Right kidney (tissue), 1 donor: ENCODE results near the gene TMEM169.
"Not testable (repeated sequence)": the region's sequence is repeated elsewhere in the genome, so short reads cannot be mapped to it uniquely, and the experiment has no call there.

Source experiments
- DNase-seq: peaks from one replicate; pipeline ENCODE4 v3.0.0-alpha.2; 2016

Gene TMEM169

DNA sequence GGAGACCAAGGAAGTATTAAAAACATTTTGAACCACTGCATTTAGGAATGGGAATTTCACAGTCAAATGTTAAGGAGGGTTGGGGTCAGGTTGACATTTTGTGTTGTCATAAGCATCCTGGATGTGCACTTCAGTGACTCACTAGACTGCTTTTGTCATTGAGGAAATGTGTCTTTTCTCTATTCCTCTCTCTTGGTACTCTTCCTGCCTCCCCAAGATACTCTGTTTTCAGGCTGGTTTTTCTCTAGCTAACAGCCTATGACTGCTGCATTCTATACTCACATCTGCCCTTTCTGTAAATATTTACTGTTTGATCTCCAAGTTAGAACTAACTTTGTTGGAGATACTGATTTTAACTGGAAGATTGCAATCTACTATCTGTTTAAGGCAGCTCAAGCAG lies 50.9 kb downstream of the TMEM169 start:
- DNase-seq = no peak

GRCh38 chr2:216133397-216133796 lies 51.7 kb downstream of the TMEM169 start:
- no peak for DNase-seq

DNA sequence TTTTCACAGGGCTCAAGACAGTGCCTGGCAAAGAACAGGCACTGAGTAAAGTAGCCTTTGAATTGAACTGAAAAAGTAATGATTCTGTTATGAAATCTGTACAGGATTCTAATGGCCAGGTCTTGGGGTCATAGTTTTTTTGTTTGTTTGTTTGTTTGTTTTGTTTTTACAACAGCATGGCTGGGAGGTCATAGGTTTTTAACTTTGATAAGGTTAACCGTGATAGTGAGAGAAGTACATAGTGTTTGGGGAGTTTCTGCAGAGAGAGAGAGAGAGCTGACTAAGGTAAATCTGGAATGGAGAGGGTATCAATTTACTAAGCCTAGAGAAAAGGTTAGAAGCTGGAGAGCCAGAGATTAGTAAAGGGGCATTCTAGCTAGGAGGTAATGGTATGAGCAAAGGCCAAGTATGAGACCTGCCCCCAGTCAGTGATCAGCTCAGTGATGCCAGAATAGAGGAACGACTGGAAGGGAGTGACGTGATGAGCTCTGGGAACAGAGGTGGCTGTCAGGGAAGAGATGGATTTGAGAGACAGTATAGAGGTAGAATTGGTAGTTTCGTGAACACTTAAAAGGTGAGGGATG lies 53.3 kb downstream of the TMEM169 start:
- DNase-seq = no peak

DNA sequence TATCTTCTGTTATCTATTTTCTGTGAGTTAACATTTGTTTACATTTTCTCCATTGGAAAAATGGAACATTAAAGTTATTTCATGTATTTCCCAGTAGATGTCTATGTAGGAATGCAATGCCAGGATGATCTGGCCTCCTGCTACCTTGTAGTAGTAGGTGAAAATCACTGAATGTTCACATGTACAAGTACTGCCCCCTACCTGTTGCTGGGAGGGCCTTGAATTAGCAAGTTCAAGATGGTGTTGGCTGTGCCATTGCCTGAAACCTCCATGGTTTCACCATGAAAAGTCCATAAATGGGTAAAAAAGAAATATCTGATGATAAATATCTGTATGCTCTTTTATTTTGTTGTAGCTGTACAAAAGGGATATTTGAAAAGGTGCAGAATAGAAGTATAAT lies 58.2 kb downstream of the TMEM169 start:
- no peak for DNase-seq

GRCh38 chr2:216141516-216141915 lies 59.8 kb downstream of the TMEM169 start:
- DNase-seq = not testable (repeated sequence)

- DNase-seq = no peak
Measured at GRCh38 chr2:216142540-216142939, 60.8 kb downstream of the TMEM169 start.

DNA sequence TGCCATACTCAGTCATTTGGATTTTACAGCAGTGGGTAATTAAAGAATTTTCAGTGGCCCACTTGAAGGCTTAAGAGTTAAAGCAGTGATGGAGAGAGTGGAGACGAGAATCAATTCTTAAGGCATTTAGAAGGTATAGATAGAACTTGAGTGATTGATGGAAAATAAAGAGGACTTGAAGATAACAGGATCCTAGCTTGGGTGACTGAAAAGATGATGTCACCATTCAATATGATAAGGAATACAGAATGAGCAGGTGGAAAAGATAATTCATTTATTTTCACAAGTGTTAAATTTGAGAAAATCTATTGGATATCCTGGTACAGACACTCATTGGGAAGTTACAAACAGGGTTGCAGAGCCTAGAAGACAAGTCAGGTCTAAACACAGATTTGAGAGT lies 62.7 kb downstream of the TMEM169 start:
- DNase-seq = no peak

DNA sequence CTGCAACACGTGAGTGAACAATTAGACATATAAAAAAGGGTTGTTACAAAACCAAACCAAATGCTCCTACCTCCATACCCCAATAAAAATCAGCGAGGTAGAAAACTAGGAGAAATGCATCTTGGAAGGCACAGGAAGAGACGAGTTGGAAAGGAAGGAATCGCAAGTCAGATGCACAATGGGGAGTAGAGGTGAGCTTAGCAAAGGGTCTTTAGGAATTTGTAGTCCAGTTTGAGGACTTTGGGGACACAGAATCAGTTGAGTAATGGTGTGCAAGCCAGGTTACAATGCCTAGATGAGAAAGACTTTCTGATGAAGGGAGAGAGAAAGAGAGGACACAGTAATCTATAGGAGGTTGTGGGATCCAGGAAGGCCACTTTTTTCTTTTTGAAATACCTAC lies 63.1 kb downstream of the TMEM169 start:
- no peak for DNase-seq

DNA sequence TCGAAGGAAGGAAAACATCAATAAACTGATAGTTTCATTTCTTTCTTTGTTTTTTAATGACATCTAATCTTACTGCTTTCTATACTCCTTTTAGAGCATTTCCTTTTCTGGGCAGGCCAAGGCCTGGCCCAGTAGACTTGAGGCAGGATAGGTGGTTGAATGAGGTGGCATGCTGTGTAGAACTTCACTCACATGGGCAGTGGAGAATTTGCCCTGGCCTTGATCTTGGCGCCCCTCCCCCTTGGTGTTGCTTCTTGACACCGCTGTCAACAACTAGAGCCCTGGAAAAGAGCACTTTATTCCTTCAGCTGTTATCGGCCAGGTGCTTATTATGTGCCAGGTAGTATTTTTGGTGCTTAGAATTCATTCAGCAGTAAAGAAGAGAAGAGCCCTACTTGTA lies 64.9 kb downstream of the TMEM169 start:
- DNase-seq = no peak

- no peak for DNase-seq
Measured at GRCh38 chr2:216147172-216148131, 65.7 kb downstream of the TMEM169 start.

DNA sequence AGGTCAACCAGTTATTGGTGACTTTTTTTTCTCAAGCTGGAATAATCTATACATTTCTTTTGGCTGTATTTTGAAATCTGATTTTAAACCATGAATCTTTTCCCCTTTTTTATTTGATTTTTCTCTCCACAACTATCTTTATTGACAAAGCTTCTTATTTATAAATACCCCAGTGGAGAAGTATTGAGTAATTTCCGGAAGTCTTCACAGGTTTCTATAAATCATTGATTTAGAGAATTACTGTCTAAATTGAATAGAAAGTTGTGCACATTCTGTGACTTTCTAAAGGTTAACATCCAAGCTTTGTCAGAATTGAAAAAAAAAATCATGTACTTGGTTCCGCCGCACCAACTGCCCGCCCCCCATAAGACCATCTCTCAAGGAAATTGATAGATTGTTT lies 67.3 kb downstream of the TMEM169 start:
- no peak for DNase-seq

- no peak for DNase-seq
Measured at GRCh38 chr2:216149741-216150140, 68.0 kb downstream of the TMEM169 start.

DNA sequence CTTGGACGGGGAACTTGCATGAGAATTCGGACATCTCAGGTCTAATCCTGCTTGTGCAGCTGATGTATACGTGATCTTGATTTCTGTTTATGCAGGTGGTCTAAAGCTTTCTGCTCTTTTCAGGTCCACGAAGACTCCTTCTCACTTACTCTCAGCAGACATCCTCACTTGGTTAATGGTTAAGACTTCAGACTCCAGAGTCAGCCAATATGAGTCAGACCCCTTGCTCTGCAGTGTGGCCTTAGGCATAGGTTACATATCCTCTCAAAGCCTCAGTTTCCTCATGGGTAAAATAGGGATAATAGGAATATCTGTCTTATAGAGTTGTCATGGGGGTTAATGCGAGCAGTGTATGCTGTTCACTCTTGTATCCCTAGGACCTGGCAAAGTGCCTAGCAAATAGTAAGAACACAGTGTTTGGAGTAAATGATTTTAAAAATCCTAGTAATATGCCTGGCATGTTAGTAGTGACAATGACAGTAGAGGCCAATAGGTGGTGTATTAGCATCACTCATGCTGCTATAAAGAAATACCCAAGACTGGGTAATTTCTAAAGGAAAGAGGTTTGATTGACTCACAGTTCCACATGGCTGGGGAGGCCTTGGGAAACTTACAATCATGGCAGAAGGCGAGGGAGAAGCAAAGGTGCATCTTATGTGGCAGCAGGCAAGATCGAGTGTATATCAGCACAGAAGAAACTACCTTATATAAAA lies 69.8 kb downstream of the TMEM169 start:
- no peak for DNase-seq
